H1 (cell line): Measurements from ENCODE around the gene NUBPL. TPM values are rescaled to one million over a fixed set of nuclear protein-coding genes. Genes with fewer than 3 reads are reported as not detected.
A peak's percentile ranks its signal among the peaks of the same experiment; 100 is the strongest.

Experiments used
- CHD7 ChIP-seq: fragments of 300-600 bp; sonication (generic); IDR thresholded peaks from 2 replicates; pipeline ENCODE4 v1.7.1; 2012; ENCODE audit warnings: low read length, moderate library complexity, mild to moderate bottlenecking, inconsistent platforms; ENCODE audit not compliant: insufficient replicate concordance
- FOSL1 ChIP-seq: IDR thresholded peaks from 2 replicates; pipeline ENCODE4 v1.6.1; 2011; ENCODE audit warnings: mild to moderate bottlenecking, low read depth, low read length, moderate library complexity; ENCODE audit not compliant: insufficient read depth
- HDAC2 ChIP-seq, 2 experiments: fragments of 300-600 bp in 1 of 2; sonication (generic) in 1 of 2; IDR thresholded peaks; 2 replicates each; pipeline ENCODE4 v1.6.1; 2011 to 2012; ENCODE audit warnings: low read depth in 2 of 2, low read length in 2 of 2, mild to moderate bottlenecking in 2 of 2, moderate library complexity in 2 of 2, borderline replicate concordance in 1 of 2, inconsistent platforms in 1 of 2
- HDAC6 ChIP-seq: IDR thresholded peaks from one replicate; pipeline ENCODE4 v1.7.1; 2012; ENCODE audit warnings: low read depth, mild to moderate bottlenecking, inconsistent platforms, low read length, moderate library complexity
- NANOG ChIP-seq: IDR thresholded peaks from 2 replicates; pipeline ENCODE4 v1.6.1; 2011; ENCODE audit warnings: low read length, low read depth, mild to moderate bottlenecking, inconsistent platforms; ENCODE audit not compliant: insufficient read depth, poor library complexity, severe bottlenecking
- SAP30 ChIP-seq: fragments of 300-600 bp; sonication (generic); IDR thresholded peaks from 2 replicates; pipeline ENCODE4 v1.7.1; 2012; ENCODE audit warnings: low read length, moderate library complexity, mild to moderate bottlenecking, inconsistent platforms; ENCODE audit not compliant: insufficient read depth, insufficient replicate concordance
- SP1 ChIP-seq: IDR thresholded peaks from 2 replicates; pipeline ENCODE4 v1.6.1; 2011; ENCODE audit warnings: low read depth, low read length
- SP2 ChIP-seq: IDR thresholded peaks from 2 replicates; pipeline ENCODE4 v1.6.1; 2012; ENCODE audit warnings: mild to moderate bottlenecking, low read length, inconsistent platforms
- SP4 ChIP-seq: IDR thresholded peaks from 2 replicates; pipeline ENCODE4 v1.6.1; 2012; ENCODE audit warnings: low read length, inconsistent platforms
- TAF1 ChIP-seq: IDR thresholded peaks from 2 replicates; pipeline ENCODE4 v1.6.1; 2011; ENCODE audit warnings: mild to moderate bottlenecking, low read depth, low read length
- TBP ChIP-seq: IDR thresholded peaks from 2 replicates; pipeline ENCODE4 v1.6.1; 2011; ENCODE audit warnings: low read depth, low read length, improper control_type of control experiment
- polyA plus RNA-seq, 7 experiments: library from polyadenylated mRNA; depleted of rRNA in 3 of 7; stranded (reverse) in 5 of 7; unstranded in 2 of 7; fragments of >200 nt in 5 of 7; fragments of 200-250 nt in 2 of 7; gene quantifications; 1 replicate in 5 of 7; 2 replicates in 1 of 7; 4 replicates in 1 of 7; pipeline versions ENCODE4 v1.2.1 to v1.2.3, GENCODE V29; 2011 to 2013; ENCODE audit warnings: missing spikeins in 2 of 7, mixed read lengths in 2 of 7
- total RNA-seq: library from RNA; stranded (reverse); fragmentation: NEBNext Ultra II Directional; extraction: Animal tissue kit (Norgen Biotek cat#: 25700); gene quantifications from 2 replicates; pipeline ENCODE4 v1.2.1, GENCODE V29; 2021

The NUBPL gene
- total and polyA plus RNA-seq, 2 of the 8 experiments (the other 6 are each of a cell fraction or from before 2014, with no cell fraction given), result 1.6 to 6.8 TPM

- TF ChIP-seq NANOG (no peak), SAP30 (no peak), FOSL1 (no peak), CHD7 (no peak), HDAC6 (no peak), TAF1 (peak; percentile 59), SP2 (no peak), HDAC2 (IDR thresholded peaks at IDR 0.05; ENCODE audit: borderline replicate concordance in 1 of 2, low read depth in 2 of 2, low read length in 2 of 2) (no peak), SP4 (no peak), TBP (peak; percentile 23; the same call in 1 of the 2 replicates), SP1 (no peak)
Observed at GRCh38 chr14:31561155-31561846, at the start of gene NUBPL (continued).
